NCI-H1105 treated with DMSO at 0.1 percent for 48 hours (cell line): ENCODE measurements around the gene PEX5.

Experiments
- DNase-seq: peaks from one replicate; lab custom pipeline; 2025; lab: John Stamatoyannopoulos, UW

The PEX5 gene

DNA sequence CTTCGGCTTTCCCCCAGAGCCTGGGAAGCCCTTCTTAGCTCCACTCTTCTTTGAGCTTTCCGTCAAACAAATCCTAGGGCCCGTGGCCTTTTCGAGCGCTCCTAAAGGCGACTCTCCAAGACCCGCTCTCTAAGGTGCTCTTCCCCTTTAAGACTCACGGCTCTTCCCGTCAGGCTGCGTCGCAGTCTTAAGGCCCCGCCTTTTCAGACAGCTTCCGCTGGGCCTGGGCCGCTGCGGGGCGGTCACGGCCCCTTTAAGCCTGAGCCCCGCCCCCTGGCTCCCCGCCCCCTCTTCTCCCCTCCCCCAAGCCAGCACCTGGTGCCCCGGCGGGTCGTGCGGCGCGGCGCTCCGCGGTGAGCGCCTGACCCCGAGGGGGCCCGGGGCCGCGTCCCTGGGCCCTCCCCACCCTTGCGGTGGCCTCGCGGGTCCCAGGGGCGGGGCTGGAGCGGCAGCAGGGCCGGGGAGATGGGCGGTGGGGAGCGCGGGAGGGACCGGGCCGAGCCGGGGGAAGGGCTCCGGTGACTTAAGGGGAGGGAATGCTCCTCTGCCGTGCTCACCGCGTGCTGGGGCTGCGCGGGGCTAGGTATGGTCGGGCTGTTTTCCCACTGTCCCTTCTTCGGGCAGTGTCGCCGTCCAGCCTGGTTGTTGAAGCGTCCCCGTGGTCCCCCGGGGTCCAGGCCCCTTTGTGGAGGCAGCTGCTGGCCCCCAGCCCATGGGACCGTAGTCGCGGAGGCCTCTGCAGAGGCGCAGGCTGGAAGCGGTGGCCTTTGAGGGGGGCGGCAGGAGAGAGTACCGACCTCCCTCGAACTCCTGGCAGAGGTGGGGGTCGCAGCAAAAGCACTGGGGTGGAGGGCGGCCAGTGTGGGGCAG is at the start of gene PEX5:
Gene PEX5, plus strand, starts transcription at position 289 of the 870 bp plus-strand sequence. CDS start 692 bp downstream, outside the sequence.
- DNase-seq: peak; percentile 91

DNA sequence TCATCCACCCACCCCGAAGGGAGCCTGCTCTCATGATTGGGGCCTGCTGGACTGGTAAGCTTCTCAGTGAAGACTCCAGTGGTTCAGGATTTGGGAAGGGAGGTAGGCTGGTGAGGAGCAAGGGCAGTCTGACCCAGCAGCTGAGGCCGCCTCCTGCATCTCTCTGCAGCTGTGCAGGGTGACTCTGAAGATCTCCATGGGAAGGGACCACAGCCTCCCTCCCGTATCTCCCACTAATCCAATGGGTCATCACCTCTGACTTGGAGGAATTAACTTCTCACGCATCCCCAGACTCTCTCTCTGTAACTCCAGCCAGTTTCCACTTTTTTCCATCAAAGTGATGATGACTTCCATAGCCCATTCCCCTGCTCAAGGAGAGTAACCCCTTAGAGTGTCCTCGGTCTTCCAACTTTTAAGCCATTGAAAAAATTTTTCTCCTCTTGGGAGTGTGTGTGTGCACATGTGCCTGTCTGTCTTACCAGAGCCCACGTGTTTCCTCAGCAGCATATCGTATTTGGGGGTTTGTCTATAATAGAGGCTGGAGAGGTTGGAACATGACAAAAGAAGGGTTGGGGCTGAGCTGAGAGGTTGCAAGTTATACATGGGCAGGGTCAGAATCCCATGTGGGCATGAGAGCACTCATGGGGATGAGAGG is 48.0 kb upstream of the PEX5 start:
- no peak for DNase-seq

DNA sequence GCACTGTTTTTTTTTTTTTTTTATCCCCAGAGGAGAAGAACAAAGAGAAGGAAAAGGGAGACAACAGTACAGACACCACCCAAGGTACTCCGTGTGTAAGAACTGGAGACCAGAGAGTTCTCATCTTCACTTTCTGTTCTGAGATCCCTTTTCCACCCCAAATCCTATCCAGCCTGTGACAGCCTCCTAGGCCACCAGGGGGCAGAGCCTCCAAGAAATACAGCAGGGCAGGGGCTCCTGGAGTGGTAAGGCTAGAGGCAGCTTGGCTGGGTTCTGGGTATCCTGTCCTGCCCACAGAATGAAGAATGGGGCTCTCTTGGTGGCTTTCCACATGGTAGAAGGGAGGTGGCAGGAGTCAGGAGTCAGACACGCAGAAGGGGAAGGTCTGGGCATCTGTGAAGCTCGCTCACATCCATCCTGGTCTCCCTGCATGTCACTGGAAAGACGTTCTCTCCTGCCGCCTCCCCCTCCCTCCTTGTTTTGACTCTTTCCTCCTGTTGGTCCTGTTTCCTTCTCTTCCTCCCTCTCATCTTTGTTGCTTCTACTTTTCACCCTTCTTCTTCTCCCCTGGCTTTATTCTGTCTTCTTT is 47.3 kb upstream of the PEX5 start:
- peak; percentile 41 for DNase-seq

DNA sequence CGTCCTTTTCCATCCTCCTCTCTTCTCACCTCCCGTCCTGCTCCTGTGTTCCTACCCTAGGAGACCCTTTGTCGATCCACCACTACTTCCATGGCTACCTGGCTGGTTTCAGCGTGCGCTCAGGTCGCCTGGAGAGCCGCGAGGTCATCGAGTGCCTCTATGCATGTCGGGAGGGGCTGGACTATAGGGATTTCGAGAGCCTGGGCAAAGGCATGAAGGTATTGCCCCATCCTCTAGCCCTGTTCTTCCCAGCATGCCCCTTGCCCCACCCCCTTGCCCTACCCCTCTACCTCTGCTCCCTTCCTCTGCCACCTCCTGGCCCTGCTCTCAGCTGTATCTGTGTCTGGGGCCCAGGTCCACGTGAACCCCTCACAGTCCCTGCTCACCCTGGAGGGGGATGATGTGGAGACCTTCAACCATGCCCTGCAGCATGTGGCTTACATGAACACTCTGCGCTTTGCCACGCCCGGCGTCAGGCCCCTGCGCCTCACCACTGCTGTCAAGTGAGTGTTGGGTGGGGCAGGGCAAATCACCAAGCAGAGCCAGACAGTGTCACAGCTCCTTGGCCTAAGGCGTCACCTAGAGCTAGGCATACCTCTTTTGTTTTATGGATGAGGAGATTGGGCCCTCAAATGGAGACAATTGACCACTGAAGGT is 46.5 kb upstream of the PEX5 start:
- no peak for DNase-seq

DNA sequence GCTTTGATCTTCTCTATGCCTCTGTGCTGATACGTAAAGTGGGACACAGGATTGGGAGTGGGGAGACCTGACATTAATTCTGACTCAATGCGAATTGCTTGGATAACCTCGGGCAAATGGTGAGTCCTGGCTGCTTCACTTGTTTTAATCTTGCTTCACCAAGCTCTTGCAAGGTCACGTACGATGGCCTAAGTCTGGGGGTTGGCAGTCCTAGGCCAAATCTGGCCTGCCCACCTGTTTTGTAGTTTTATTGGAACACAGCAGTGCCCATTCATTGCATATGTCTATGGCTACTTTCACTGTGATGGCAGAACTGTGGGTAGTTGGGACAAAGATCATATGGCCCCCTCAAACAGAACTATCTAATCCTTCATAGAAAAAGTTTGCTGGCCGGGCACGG is 45.9 kb upstream of the PEX5 start:
- no peak for DNase-seq

DNA sequence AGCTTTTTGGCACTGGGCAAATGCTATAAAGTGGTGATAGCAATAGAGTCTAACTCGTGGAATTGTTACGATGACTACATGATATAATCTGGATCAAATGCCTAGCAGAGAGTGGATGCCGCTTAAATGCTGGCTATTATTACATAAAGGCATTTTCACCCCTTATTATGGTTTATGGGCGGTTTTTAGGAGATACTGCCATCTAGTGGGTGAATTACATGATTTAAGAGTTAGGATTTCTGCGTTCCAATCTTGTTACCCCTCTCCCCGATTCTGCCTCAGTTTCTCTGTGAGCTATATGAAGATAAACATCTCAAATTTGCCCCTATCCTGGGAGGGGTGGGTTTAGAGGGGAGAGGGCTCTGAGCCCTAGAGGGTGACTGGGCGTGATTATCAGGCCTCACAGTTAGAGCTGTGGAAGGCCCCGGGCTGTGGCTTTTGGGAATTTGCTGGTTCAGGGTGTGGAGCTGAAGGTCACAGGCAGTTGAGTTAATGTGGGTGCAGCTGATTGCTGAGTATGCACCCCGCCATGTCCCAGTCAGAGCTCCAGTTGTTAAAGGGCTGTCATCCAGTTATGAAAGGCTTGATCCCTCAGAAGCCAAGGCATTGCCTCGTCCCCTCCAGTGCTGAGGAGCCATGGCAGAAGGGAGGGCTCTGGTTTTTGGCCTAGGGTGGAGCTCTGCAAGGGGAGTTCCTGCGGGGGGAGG is 44.9 kb upstream of the PEX5 start:
- DNase-seq: peak; percentile 42

DNA sequence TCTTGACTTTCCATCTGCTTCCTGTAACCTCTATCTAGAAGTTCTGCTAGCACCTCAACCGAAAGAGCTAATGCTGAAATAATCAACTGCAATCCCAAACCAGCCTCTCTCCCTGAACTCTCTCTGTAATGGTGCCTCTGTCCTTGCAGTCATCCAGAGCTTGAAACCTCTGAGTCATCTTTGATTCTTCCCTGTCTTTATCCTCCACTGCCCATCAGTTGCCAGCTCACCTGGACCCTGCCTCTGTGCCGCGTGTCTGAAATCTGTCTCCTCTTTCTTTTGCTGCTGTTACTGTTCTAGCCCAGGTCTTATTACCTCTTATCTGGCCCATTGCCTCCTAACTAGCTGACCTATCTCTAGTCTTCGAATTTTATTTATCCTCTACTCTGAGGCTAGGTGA is 43.8 kb upstream of the PEX5 start:
- DNase-seq: no peak

DNA sequence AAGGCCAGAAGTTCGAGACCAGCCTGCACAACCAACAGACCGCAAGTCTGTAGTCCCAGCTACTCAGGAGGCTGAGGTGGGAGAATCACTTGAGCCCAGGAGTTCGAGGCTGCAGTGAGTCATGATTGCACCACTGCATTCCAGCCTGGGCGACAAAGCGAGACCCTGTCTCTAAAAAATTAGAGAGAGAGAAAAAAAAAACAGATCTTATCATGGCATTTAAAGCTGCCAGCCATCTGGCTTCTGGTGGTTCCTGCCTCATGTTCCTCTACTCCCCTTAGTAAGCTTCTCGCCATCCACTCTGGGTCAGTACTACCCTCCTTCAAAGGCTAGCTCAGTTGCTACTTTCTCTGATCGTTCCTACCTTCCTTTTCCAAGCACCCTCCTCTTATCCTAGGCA is 43.3 kb upstream of the PEX5 start:
- no peak for DNase-seq

DNA sequence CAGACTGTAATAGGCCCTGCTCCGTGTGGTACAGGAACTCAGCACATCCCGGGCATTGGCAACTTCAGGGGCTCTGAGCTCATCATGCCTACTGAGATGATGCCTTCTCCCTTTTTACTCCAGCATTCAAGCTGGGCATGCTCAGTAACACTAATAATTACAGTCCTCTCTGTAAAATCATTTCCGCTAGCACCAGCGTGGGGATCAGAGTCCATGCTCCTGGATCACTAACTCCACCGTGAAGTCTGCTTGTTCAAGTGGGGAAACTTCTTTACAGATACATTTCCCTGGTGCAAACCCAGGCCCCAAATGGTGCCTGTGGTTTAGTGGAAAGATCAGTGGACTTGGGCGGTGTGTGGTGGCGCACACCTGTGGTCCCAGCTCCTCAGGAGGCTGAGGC is 42.6 kb upstream of the PEX5 start:
- DNase-seq: no peak

DNA sequence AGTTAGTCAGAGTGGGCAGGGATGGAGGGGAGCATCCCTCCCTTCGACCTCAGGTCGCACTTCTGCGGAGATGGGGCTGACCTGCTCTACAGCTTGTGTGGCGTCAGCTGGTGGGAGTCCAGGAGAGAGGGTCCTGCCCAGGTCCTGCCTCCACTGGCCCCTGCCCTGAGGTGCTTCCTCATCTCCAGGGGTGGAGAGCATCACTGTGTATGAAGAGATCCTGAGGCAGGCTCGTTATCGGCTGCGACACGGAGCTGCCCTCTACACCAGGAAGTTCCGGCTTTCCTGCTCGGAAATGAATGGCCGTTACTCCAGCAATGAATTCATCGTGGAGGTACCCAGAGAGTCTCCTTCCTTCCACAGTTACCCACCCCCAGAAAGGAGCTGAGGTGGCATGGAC is 39.1 kb upstream of the PEX5 start:
- DNase-seq: no peak

DNA sequence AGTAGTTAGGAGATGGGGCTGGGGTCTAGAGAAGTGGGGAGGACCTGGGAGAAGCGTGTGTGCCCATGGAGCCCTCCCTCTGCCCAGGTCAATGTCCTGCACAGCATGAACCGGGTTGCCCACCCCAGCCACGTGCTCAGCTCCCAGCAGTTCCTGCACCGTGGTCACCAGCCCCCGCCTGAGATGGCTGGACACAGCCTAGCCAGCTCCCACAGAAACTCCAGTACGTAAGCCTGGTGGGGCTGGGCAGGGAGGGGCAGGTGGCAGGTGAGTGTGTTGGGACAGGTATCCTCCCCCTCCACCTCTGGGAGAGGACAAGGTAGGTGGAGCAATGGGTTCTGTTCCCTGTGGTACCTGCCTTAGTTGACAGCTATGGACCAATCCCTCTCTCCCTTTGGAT is 38.6 kb upstream of the PEX5 start:
- no peak for DNase-seq

DNA sequence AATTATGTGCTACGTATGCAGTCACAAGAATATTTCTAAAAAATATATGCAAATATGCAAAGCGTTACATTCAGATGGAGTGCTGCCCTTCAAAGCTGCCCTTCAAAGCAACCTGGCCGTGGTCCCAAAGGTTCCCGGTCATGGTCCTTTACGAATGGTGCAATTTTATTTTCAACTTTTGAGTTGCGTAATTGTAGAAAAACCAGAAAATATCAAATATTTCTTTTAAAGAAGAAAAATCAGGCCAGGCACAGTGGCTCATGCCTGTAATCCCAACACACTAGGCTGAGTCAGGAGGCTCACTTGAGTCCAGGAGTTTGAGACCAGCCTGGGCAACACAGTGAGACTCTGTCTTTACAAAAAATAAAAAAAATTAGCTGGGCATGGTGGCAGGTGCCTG is 38.0 kb upstream of the PEX5 start:
- no peak for DNase-seq

DNA sequence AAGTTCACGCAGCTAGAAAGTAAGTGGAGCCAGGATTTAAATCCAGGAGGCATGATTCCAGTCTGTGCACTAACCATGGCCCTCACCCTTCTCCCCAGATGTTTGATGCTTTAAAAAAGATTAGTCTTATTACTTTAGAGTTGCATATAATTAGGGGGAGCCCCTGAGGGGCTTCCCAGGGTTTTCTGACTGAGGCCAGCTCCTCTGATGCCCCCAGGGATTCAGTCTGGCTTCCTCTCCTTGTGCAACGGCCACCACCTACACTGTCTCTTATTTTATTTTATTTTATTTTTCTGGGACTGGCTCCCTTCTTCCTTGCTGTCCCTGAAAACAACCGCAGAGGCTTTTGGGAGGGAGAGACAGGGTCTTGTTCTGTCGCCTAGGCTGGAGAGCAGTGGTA is 36.7 kb upstream of the PEX5 start:
- no peak for DNase-seq

DNA sequence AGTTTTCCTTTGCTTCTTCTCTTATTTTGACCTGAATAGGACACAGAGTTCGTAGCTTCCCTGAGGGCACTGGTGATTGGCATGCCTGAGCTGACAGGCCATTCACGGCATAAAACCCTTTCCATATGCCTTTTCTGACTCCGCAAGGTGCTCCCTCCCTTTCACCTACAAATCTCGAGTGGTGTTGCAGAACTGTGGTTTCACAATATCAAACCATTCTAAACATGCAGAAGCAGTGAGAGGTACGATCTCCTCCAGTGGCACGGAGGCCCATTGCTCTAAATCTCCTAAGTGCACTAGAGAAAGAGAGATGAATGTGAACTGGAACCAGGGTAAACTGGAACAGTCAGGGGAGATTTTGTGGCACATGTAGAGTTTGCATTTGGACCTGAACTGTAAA is 35.4 kb upstream of the PEX5 start:
- DNase-seq: no peak

DNA sequence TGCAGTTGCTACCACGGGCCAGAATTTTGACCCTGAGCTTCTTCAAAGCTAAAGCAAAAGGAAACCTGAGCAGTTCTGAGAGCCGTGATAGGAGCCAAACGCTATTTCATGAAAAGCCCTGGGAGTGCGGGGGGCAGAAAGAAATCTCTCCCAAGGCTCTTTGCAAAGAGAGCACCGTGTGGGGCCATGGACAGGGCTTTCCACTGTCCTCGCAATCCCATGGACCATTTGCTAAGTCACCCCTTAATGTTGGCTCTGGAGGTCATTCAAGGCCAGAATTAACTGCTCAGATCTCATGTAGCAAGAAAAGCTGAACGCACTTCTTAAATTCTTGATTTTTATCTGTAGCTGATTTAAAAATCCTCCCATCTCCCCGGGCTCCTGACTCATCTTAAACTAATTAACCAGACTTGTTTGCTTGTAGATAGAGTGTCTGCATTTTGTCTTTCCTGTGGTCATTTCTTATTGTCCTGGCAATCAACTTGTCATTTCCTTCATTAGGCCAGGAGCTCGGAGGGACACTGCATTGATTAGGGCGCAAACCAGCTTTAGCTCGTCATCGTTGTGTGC is 34.5 kb upstream of the PEX5 start:
- no peak for DNase-seq

DNA sequence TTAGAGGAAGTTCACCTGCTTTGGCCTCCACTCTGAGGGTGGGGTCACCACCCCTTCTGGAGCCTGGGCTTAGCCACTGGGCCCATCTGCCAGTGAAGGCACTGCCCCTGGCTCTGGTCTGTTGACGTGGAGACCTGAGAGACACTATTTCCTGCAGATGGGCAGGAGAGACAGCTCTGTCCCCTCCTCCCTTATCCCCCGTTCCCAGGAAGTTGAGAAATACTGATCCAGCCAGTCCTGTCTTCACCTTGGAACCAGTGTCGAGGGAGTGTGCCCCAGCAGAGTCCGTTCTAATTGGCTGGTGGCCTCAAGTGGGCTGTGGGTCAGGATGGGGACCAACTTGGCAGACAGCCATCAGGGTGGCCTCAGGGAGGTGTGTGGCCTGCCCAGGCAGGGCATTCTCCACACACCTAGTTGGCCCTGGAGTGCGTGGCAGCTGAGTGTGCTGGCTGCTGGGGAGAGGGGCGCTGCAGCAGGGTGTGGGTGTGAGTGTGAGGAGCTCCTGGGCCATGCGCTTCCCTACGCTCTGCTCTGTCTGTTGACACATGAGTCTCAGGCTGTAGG is 33.9 kb upstream of the PEX5 start:
- peak; percentile 80 for DNase-seq

DNA sequence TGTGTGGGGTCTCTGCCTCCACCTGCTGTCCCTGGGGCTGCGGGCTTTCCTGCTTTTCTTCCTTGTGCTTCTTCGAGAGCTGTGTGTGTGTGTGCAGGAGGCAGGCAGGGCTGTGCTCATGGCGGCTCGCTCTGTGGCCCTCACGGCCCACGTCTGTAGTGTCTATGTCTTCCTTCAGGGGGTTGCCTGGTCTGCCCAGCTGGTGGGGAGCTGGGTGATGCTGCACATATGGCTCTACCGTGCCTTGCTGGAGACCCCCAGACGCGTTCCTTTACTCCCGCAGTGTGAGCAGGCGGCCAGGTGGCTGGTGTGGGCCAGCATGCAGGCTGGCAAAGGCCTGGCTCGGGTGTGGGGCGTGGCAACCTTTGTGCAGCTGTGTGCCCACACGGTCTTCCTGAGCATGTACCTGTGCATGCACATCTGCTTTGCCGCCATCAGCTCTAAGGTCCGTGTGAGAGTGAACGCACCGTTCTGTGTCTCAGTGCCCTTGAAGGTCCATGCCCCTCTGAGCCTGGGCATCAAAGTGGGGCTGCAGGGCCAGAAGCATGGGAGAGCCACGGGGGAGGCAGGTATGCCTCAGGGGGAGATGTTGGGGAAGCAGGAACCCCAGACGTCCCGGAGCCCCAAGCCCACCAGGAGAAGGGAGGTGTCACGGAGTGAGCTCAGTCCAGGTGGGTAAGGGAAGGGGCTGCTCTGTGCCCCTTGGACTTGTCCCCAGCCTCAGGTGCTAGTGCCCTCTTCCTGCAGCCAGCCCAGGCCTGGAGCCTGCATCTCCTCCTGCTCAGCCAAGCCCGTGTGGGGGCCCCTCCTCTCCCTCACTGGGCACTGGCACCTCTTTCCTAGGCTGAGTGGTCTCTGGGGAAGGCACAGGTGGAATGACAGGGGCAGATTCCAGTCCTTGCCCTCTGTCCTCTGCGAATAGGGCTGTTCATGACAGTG is 33.0 kb upstream of the PEX5 start:
- DNase-seq: no peak

DNA sequence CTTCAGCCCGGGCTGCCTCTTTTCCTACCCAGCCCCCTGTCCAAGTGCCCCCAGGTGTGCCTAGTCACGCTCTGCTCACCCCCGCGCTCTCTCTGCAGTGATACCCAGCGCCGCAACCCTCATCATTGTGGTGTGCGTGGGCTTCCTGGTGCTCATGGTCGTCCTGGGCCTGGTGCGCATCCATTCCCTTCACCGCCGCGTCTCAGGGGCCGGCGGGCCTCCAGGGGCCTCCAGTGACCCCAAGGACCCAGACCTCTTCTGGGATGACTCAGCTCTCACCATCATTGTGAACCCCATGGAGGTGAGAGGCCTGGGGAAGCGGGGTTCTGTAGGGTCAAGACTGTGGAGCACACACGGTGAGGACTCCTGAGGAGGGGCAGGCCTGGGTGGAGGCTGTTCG is 32.1 kb upstream of the PEX5 start:
- DNase-seq: no peak

DNA sequence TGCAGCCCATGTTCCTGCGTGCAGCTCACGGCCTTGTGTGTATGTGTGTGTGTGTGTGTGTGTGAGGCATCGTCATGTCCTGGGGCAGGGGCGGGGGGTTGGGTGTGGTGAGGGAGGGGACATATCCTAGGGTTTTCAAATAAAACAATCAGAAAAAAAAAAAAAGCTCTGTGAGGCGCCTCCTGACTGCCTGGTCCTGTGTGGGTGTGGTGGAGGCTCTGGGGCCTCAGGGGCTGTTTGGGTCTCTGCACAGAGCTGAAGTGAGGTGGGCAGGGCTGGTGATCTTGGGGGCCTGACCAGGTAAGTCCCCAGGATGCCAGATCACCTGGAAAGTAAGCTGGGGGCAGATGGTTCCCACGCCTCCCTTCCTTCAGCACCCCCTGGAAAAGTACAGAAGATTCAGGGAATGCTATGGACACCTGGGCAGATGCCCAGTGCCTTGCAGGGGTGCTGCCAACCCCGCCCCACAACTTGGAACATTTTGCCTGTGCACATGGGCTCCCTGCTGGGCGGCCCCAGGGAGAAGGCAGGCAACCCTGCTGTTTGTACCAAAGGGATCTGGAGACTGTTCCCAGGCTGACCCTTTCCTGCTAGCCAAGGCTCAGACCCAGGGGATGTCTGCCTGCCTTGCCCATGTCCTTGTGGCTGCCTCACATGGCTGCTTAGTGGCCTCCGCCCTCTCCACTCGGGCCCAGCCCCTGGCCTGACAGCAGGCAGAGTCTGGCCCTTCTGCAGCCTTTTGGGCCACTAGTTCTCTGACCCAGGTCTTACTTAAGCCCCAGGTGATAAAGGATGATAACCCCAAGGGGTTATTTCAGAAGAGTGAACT is 30.5 kb upstream of the PEX5 start:
- DNase-seq: no peak
